ENCODE results near the gene EPDR1. TPM values are rescaled to one million over a fixed set of nuclear protein-coding genes. Genes with fewer than 3 reads are reported as not detected.
A peak's percentile ranks its signal among the peaks of the same experiment; 100 is the strongest.
"Not testable (repeated sequence)": the region's sequence is repeated elsewhere in the genome, so short reads cannot be mapped to it uniquely, and the experiment has no call there.

EPDR1 gene
- total and polyA plus RNA-seq, 12 donors, result 7.8 to 75.0 (median 56.3) TPM

DNA sequence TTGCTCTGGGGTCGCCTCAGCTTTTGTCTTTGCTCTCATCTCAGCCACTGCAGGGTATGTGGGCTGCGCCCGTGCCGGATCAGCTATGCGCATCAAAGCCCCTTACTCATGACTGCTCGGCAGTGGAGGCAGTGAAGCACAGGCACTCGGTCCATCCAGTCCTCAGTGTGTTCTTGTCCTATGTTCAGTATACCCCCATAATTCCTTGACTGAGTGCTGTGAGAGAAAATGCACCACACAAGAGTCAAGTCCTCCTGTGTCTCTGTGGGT is 27.4 kb downstream of the EPDR1 start:
- intact Hi-C loops (cut with DNase I), result no loop called here
- DNase-seq (no peak), ATAC-seq (no peak)
- 74 to 81% methylated on average over 7 of the region's 7 CpGs for WGBS, 2 donors
- Histone ChIP-seq H3K9me3 (no peaks in the 10 kb centered on the region), H3K4me1 (peaks cover 2 to 40% (median 26%) of the 10 kb centered on the region in 9 donors), H3K36me3 (peaks cover 0 to 30% (median 0%) of the 10 kb centered on the region in 9 donors), H3K4me3 (no peak overlapping the region), H3K27ac (peak overlapping the region in 1 of 10 donors; percentile 13), H3K27me3 (no peaks in the 10 kb centered on the region)
- no peak for TF ChIP-seq CTCF (IDR thresholded peaks at IDR 0.05)

DNA sequence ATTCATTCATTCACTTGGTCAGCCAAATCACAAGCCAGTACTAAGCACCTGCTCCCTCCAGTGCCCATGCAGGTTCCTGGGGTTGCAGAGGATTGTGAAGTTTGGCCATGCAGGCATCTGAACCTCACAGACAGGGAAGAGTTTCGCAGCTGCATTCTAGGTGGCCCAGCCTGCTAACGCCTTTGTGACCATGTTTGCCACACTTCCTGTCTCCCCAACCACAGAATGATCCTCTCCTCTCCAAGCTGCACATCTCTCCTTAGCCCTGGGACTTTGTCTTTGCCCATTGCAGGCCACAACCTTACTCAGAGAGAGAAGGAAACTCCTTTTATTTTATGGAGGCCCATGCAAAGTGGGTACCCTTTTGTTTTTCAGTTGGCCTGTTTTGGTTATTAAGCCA is 31.8 kb downstream of the EPDR1 start:
- 79 to 95% methylated on average over 2 of the region's 2 CpGs for WGBS, 2 donors
- DNase-seq (no peak), ATAC-seq (no peak)
- H3K4me1 ChIP-seq, result peaks cover 0 to 13% (median 5%) of the 10 kb centered on the region in 9 donors
- no peak overlapping the region for H3K4me3 ChIP-seq
- no peak for TF ChIP-seq CTCF (IDR thresholded peaks at IDR 0.05)
- intact Hi-C loops (cut with DNase I), result no loop called here
- H3K27me3 ChIP-seq, result no peaks in the 10 kb centered on the region
- no peaks in the 10 kb centered on the region for H3K9me3 ChIP-seq
- H3K36me3 ChIP-seq, result peaks cover 0 to 30% (median 0%) of the 10 kb centered on the region in 9 donors
- H3K27ac ChIP-seq, result no peak overlapping the region

- H3K4me1 ChIP-seq; H3K9me3 ChIP-seq; DNase-seq; intact Hi-C loops (cut with DNase I); H3K27ac ChIP-seq; ATAC-seq; H3K27me3 ChIP-seq; H3K4me3 ChIP-seq: not testable (repeated sequence)
- peaks cover 0 to 25% (median 0%) of the 10 kb centered on the region in 9 donors for H3K36me3 ChIP-seq
- WGBS, 2 donors, result 88 to 91% methylated on average over 1 of the region's 1 CpG
Observed at GRCh38 chr7:37954217-37954616, 33.8 kb downstream of the EPDR1 start.

GRCh38 chr7:37956791-37957190 is 36.4 kb downstream of the EPDR1 start:
- DNase-seq (no peak), ATAC-seq (no peak)
- no peak for TF ChIP-seq CTCF (IDR thresholded peaks at IDR 0.05)
- intact Hi-C loops (cut with DNase I), result no loop called here
- Histone ChIP-seq H3K9me3 (no peaks in the 10 kb centered on the region), H3K27ac (no peak overlapping the region), H3K4me1 (no peaks in the 10 kb centered on the region), H3K27me3 (no peaks in the 10 kb centered on the region), H3K36me3 (peaks cover 0 to 2% (median 0%) of the 10 kb centered on the region in 9 donors), H3K4me3 (no peak overlapping the region)

- 85 to 86% methylated on average over 9 of the region's 9 CpGs for WGBS, 2 donors
- intact Hi-C loops (cut with DNase I), result no loop called here
- H3K4me3 ChIP-seq, result no peak overlapping the region
- no peaks in the 10 kb centered on the region for H3K9me3 ChIP-seq
- H3K4me1 ChIP-seq, result no peaks in the 10 kb centered on the region
- DNase-seq (no peak), ATAC-seq (no peak)
- no peaks in the 10 kb centered on the region for H3K36me3 ChIP-seq
- no peak for TF ChIP-seq CTCF (IDR thresholded peaks at IDR 0.05)
- no peaks in the 10 kb centered on the region for H3K27me3 ChIP-seq
- no peak overlapping the region for H3K27ac ChIP-seq
Observed at GRCh38 chr7:37957221-37957970, 37.0 kb downstream of the EPDR1 start.

Measured in heart right ventricle (tissue), 16 donors.